Measurements from ENCODE around the gene PIAS4.

DNA sequence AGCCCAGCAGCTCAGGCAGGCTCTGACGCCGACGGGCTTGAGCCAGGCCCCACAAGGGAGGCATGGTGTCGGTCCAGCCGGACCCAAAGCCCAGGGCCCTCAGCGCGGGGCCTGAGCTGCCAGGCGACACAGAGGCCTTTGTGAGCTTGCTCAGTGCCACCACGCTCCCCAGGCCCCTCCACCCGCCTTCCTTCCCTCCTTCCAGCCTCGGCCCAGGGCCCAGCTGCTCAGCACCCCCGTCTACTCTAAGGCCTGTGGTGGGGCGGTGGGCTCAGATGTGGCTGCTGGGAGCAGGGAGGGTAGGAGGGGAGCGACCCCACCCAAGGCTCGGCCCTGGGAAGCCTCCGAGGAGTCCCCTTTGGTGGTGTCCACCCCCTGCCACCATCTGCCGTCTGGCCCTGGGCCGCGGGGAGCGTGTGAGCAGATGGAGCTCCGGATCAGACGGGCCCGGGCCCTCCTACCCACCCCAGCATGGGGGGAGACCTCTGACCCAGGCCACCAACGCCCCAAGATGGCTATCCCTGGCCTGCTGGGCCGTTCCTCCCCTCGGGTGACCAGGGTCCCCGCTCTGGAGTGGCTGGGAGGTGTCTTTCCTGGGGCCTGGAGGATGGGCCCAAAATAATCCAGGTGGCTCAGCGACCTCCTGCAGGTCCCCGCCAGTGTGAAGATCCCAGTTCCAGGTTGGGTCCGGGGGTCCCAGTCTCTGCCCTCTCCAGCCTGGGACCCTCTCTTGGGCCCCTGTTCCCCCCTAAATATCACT lies 51.3 kb downstream of the PIAS4 start:
- TF ChIP-seq POU6F1 (CRISPR knock-in tag; IDR thresholded peaks at IDR 0.05; ENCODE audit: borderline replicate concordance, low read depth) (no peak), RARB (CRISPR knock-in tag; IDR thresholded peaks at IDR 0.05) (no peak), OSR1 (CRISPR knock-in tag; IDR thresholded peaks at IDR 0.05) (no peak), CSDC2 (CRISPR knock-in tag; IDR thresholded peaks at IDR 0.05) (no peak), ISL1 (CRISPR knock-in tag; IDR thresholded peaks at IDR 0.05) (no peak), SNAI2 (CRISPR knock-in tag; IDR thresholded peaks at IDR 0.05) (no peak), TCF4 (CRISPR knock-in tag; IDR thresholded peaks at IDR 0.05; ENCODE audit: borderline replicate concordance) (no peak), TSHZ2 (CRISPR knock-in tag; IDR thresholded peaks at IDR 0.05) (no peak), PATZ1 (CRISPR knock-in tag; IDR thresholded peaks at IDR 0.05; ENCODE audit: borderline replicate concordance) (no peak), PPARA (CRISPR knock-in tag; IDR thresholded peaks at IDR 0.05; ENCODE audit: borderline replicate concordance) (no peak), ARNTL (CRISPR knock-in tag; IDR thresholded peaks at IDR 0.05; ENCODE audit: borderline replicate concordance, low read depth) (no peak), TOX (CRISPR knock-in tag; IDR thresholded peaks at IDR 0.05; ENCODE audit: borderline replicate concordance) (no peak)
- TF ChIP-seq, protein P1, sequence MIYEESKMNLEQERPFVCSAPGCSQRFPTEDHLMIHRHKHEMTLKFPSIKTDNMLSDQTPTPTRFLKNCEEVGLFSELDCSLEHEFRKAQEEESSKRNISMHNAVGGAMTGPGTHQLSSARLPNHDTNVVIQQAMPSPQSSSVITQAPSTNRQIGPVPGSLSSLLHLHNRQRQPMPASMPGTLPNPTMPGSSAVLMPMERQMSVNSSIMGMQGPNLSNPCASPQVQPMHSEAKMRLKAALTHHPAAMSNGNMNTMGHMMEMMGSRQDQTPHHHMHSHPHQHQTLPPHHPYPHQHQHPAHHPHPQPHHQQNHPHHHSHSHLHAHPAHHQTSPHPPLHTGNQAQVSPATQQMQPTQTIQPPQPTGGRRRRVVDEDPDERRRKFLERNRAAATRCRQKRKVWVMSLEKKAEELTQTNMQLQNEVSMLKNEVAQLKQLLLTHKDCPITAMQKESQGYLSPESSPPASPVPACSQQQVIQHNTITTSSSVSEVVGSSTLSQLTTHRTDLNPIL (CRISPR knock-in tag; IDR thresholded peaks at IDR 0.05; ENCODE audit: low read depth), result no peak
